HepG2 (cell line): Measurements from ENCODE around the gene SNAI1. TPM values are rescaled to one million over a fixed set of nuclear protein-coding genes. Genes with fewer than 3 reads are reported as not detected.
A peak's percentile ranks its signal among the peaks of the same experiment; 100 is the strongest.

Source experiments
- ARNT2 ChIP-seq: sonication (generic); formaldehyde crosslinking; IDR thresholded peaks from 2 replicates; pipeline ENCODE4 v1.8.0; 2022; ENCODE audit warnings: mild to moderate bottlenecking, low read depth, missing genetic modification reagents, moderate library complexity
- DNMT3B ChIP-seq: conservative IDR thresholded peaks from 2 replicates; pipeline ENCODE4 v1.6.1; 2016; ENCODE audit warnings: missing biosample characterization, control low read depth
- IRX3 ChIP-seq: sonication (generic); formaldehyde crosslinking; IDR thresholded peaks from 2 replicates; pipeline ENCODE4 v1.8.1; 2023; ENCODE audit warnings: mild to moderate bottlenecking, low read depth, missing genetic modification reagents, borderline replicate concordance
- JARID2 ChIP-seq: sonication (generic); formaldehyde crosslinking; IDR thresholded peaks from 2 replicates; pipeline ENCODE4 v1.8.1; 2023; ENCODE audit warnings: missing genetic modification reagents, inconsistent platforms; ENCODE audit not compliant: insufficient replicate concordance
- KIAA2018 ChIP-seq: sonication (generic); formaldehyde crosslinking; IDR thresholded peaks from 2 replicates; pipeline ENCODE4 v1.5.0; 2020; ENCODE audit warnings: mild to moderate bottlenecking, missing genetic modification reagents, borderline replicate concordance
- NCOA1 ChIP-seq: sonication (generic); formaldehyde crosslinking; IDR thresholded peaks from 2 replicates; pipeline ENCODE4 v1.9.0; 2021; ENCODE audit warnings: missing genetic modification reagents
- NR2F6 ChIP-seq, 2 experiments: IDR thresholded peaks; 2 replicates each; pipeline ENCODE4 v1.6.1; 2016; ENCODE audit warnings: antibody characterized with exemption in 1 of 2, mild to moderate bottlenecking in 1 of 2
- PHF21A ChIP-seq: sonication (generic); formaldehyde crosslinking; IDR thresholded peaks from 2 replicates; pipeline ENCODE4 v1.5.0; 2020; ENCODE audit warnings: mild to moderate bottlenecking, missing genetic modification reagents
- RAD21 ChIP-seq: fragments of 450-650 bp; formaldehyde crosslinking; IDR thresholded peaks from 2 replicates; pipeline ENCODE4 v1.5.0; 2020; ENCODE audit warnings: mild to moderate bottlenecking
- SPEN ChIP-seq: sonication (generic); formaldehyde crosslinking; IDR thresholded peaks from 2 replicates; pipeline ENCODE4 v1.5.1; 2020; ENCODE audit warnings: low read depth, mild to moderate bottlenecking, missing genetic modification reagents
- TOE1 ChIP-seq: sonication (generic); formaldehyde crosslinking; IDR thresholded peaks from 2 replicates; pipeline ENCODE4 v1.4.0; 2020; ENCODE audit warnings: mild to moderate bottlenecking, missing genetic modification reagents
- ZFY ChIP-seq: sonication (generic); formaldehyde crosslinking; IDR thresholded peaks from 2 replicates; pipeline ENCODE4 v1.4.0; 2020; ENCODE audit warnings: missing genetic modification reagents
- ZNF225 ChIP-seq: sonication (generic); formaldehyde crosslinking; IDR thresholded peaks from 2 replicates; pipeline ENCODE4 v1.4.0; 2020; ENCODE audit warnings: mild to moderate bottlenecking, missing genetic modification reagents
- ZNF275 ChIP-seq: sonication (generic); formaldehyde crosslinking; IDR thresholded peaks from 2 replicates; pipeline ENCODE4 v1.8.0; 2022; ENCODE audit warnings: missing genetic modification reagents, mild to moderate bottlenecking, inconsistent platforms, borderline replicate concordance
- ZNF430 ChIP-seq: sonication (generic); formaldehyde crosslinking; IDR thresholded peaks from 2 replicates; pipeline ENCODE4 v1.9.0; 2021; ENCODE audit warnings: mild to moderate bottlenecking, missing genetic modification reagents
- polyA plus RNA-seq, 8 experiments: library from polyadenylated mRNA; depleted of rRNA in 3 of 8; stranded (reverse) in 7 of 8; unstranded in 1 of 8; fragments of >200 nt; fragmentation: Illumina TruSeq in 4 of 8; extraction: Trizol in 4 of 8; gene quantifications; 2 replicates each; pipeline versions ENCODE4 v1.2.1 to v1.2.3, GENCODE V29; 2011 to 2016; ENCODE audit warnings: low read depth in 4 of 8, missing spikeins in 1 of 8, mixed read lengths in 1 of 8; ENCODE audit not compliant: insufficient read depth in 1 of 8
- total RNA-seq, 5 experiments: library from RNA; depleted of rRNA; stranded (reverse); fragments of >200 nt; fragmentation: Illumina TruSeq; extraction: Trizol; gene quantifications; 2 replicates each; pipeline ENCODE4 v1.2.3, GENCODE V29; 2016; ENCODE audit warnings: low read depth in 1 of 5
- TF ChIP-seq, protein P1 (sequence below): sonication (generic); formaldehyde crosslinking; IDR thresholded peaks from 2 replicates; pipeline ENCODE4 v1.5.1; 2020; ENCODE audit warnings: mild to moderate bottlenecking, missing genetic modification reagents

SNAI1 gene
- total and polyA plus RNA-seq, 2 of the 13 experiments (the other 11 are each of a cell fraction or from before 2014, with no cell fraction given): 1.3 to 1.4 TPM

DNA sequence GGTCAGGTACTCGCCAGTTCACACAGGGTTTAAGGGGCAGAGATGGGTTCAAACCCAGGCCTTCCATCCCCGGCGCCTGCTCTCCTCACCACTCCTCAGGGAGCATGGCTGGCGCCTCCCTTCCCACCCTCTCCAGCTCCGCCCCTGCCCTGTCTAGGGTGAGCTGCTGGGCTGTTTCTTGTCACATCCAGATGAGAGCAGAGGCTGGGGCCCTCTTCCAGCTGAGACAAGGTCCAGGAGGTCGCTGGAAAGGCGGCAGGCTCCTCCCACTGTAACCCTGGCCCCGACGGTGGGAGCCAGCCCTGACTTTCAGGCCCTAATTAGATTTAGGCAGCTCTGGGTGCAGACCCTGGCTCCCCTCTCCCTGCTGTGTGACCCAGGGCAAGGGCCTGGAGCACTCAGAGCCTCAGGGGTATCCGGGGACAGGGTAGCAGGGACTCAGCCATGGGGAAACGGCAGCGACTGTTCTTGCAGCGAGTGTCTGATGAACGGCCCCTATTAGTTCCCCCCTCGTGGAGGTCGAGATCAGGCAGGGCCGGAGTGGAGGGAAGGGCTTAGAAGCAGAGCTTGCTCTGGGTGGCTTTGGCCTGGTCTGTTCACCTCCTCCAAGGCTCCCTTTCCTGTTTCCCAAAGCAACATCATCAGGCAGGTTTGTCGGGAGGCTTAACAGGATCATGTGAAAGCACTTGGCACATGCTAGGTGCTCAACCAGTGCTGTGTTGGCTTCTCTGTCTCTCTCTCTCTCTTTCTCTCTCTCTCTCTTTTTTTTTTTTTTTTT is 33.4 kb downstream of the SNAI1 start (continued):
- TF ChIP-seq KIAA2018 (CRISPR knock-in tag) (0 out of 2 replicates have a peak, but pooled peaks have one; percentile 46), ZNF225 (0 out of 2 replicates have a peak, but pooled peaks have one; percentile 35), NR2F6 (IDR thresholded peaks at IDR 0.05) (peak; percentile 36; the same call in 1 of the 2 replicates), NR2F6 (CRISPR knock-in tag; IDR thresholded peaks at IDR 0.05) (0 out of 2 replicates have a peak, but pooled peaks have one; percentile 54), RAD21 (CRISPR knock-in tag) (no peak), ZNF430 (CRISPR knock-in tag) (no peak), SPEN (CRISPR knock-in tag) (0 out of 2 replicates have a peak, but pooled peaks have one; percentile 3), TOE1 (CRISPR knock-in tag) (no peak), IRX3 (CRISPR knock-in tag) (no peak), JARID2 (peak; percentile 35), ARNT2 (CRISPR knock-in tag) (0 out of 2 replicates have a peak, but pooled peaks have one; percentile 41), ZFY (peak; percentile 57), DNMT3B (CRISPR knock-in tag) (no peak), NCOA1 (CRISPR knock-in tag) (no peak), ZNF275 (no peak), PHF21A (0 out of 2 replicates have a peak, but pooled peaks have one; percentile 40)
- TF ChIP-seq, protein P1, sequence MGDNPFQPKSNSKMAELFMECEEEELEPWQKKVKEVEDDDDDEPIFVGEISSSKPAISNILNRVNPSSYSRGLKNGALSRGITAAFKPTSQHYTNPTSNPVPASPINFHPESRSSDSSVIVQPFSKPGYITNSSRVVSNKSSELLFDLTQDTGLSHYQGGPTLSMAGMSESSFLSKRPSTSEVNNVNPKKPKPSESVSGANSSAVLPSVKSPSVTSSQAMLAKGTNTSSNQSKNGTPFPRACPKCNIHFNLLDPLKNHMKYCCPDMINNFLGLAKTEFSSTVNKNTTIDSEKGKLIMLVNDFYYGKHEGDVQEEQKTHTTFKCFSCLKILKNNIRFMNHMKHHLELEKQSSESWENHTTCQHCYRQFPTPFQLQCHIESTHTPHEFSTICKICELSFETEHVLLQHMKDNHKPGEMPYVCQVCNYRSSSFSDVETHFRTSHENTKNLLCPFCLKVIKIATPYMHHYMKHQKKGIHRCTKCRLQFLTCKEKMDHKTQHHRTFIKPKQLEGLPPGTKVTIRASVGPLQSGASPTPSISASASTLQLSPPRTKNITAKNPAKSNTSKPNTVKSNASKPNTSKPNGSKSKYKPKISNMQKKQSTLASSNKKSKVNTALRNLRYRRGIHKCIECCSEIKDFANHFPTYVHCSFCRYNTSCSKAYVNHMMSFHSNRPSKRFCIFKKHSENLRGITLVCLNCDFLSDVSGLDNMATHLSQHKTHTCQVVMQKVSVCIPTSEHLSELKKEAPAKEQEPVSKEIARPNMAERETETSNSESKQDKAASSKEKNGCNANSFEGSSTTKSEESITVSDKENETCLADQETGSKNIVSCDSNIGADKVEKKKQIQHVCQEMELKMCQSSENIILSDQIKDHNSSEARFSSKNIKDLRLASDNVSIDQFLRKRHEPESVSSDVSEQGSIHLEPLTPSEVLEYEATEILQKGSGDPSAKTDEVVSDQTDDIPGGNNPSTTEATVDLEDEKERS: peak; percentile 38; the same call in 1 of the 2 replicates
